ENCODE results near the gene APOBEC2.

APOBEC2 gene

GRCh38 chr6:41071501-41071922 is 18.5 kb downstream of the APOBEC2 start:
- DNase-seq (ENCODE audit: insufficient read length, low spot score), result no peak
- TF ChIP-seq PAX5 (IDR thresholded peaks at IDR 0.05; ENCODE audit: insufficient read depth, low read length, severe bottlenecking) (no peak), POLR2A (IDR thresholded peaks at IDR 0.05; ENCODE audit: low read depth, low read length) (peak; percentile 79), TAF1 (IDR thresholded peaks at IDR 0.05; ENCODE audit: low read depth, low read length) (peak; percentile 32; the same call in 1 of the 2 replicates), POLR2AphosphoS5 (IDR thresholded peaks at IDR 0.05; ENCODE audit: low read depth, low read length) (no peak)
- FAIRE-seq, result no peak

GRCh38 chr6:41071923-41072835 is 19.2 kb downstream of the APOBEC2 start, which contains the start of gene OARD1:
Gene OARD1 (minus strand): TSS chr6:41072356. CDS start chr6:41071634, 722 bp downstream.
- no peak for TF ChIP-seq PAX5 (IDR thresholded peaks at IDR 0.05; ENCODE audit: insufficient read depth, low read length, severe bottlenecking)
- peak; percentile 49; the same call in 1 of the 2 replicates for TF ChIP-seq TAF1 (IDR thresholded peaks at IDR 0.05; ENCODE audit: low read depth, low read length)
- TF ChIP-seq SPI1 (IDR thresholded peaks at IDR 0.05; ENCODE audit: low read depth, low read length), result no peak
- TF ChIP-seq POU2F2 (IDR thresholded peaks at IDR 0.05; ENCODE audit: low read depth, low read length), result 0 out of 2 replicates have a peak, but pooled peaks have one; percentile 22
- TF ChIP-seq POLR2AphosphoS5 (IDR thresholded peaks at IDR 0.05; ENCODE audit: low read depth, low read length), result peak; percentile 72; the same call in 1 of the 2 replicates
- peak; percentile 37 for TF ChIP-seq POLR2A (IDR thresholded peaks at IDR 0.05; ENCODE audit: low read depth, low read length)
- no peak for FAIRE-seq

GRCh38 chr6:41072836-41073202 is 19.8 kb downstream of the APOBEC2 start, which contains the start of gene NFYA:
Gene NFYA (plus strand): TSS chr6:41072974. CDS start chr6:41079090, 6,116 bp downstream.
- TF ChIP-seq PAX5 (IDR thresholded peaks at IDR 0.05; ENCODE audit: insufficient read depth, low read length, severe bottlenecking) (no peak), TAF1 (IDR thresholded peaks at IDR 0.05; ENCODE audit: low read depth, low read length) (peak; percentile 46; the same call in 1 of the 2 replicates)
- FAIRE-seq, result peak; percentile 100
- peak; percentile 85 for DNase-seq (ENCODE audit: insufficient read length, low spot score)

More at GRCh38 chr6:41071923-41072835, 19.2 kb downstream of the APOBEC2 start, which contains the start of gene OARD1:
- peak; percentile 70 for DNase-seq (ENCODE audit: insufficient read length, low spot score)

GRCh38 chr6:41073203-41073967 is 20.4 kb downstream of the APOBEC2 start:
- DNase-seq (ENCODE audit: insufficient read length, low spot score), result peak; percentile 30
- peak; percentile 92 for FAIRE-seq
- peak; percentile 56; the same call in 1 of the 2 replicates for TF ChIP-seq POU2F2 (IDR thresholded peaks at IDR 0.05; ENCODE audit: low read depth, low read length)
- peak; percentile 91 for TF ChIP-seq POLR2A (IDR thresholded peaks at IDR 0.05; ENCODE audit: low read depth, low read length)
- peak; percentile 29; the same call in 1 of the 2 replicates for TF ChIP-seq SPI1 (IDR thresholded peaks at IDR 0.05; ENCODE audit: low read depth, low read length)
- peak; percentile 92 for TF ChIP-seq TAF1 (IDR thresholded peaks at IDR 0.05; ENCODE audit: low read depth, low read length)
- TF ChIP-seq POLR2AphosphoS5 (IDR thresholded peaks at IDR 0.05; ENCODE audit: low read depth, low read length), result peak; percentile 89
- no peak for TF ChIP-seq PAX5 (IDR thresholded peaks at IDR 0.05; ENCODE audit: insufficient read depth, low read length, severe bottlenecking)

GRCh38 chr6:41073968-41074691 is 21.1 kb downstream of the APOBEC2 start:
- DNase-seq (ENCODE audit: insufficient read length, low spot score) (no peak), FAIRE-seq (no peak)
- TF ChIP-seq TAF1 (IDR thresholded peaks at IDR 0.05; ENCODE audit: low read depth, low read length) (no peak), SPI1 (IDR thresholded peaks at IDR 0.05; ENCODE audit: low read depth, low read length) (peak; percentile 46)

GRCh38 chr6:41074692-41075436 is 21.9 kb downstream of the APOBEC2 start:
- no peak for DNase-seq (ENCODE audit: insufficient read length, low spot score)
- TF ChIP-seq POLR2AphosphoS5 (IDR thresholded peaks at IDR 0.05; ENCODE audit: low read depth, low read length) (no peak), PAX5 (IDR thresholded peaks at IDR 0.05; ENCODE audit: insufficient read depth, low read length, severe bottlenecking) (no peak), TAF1 (IDR thresholded peaks at IDR 0.05; ENCODE audit: low read depth, low read length) (no peak), SPI1 (IDR thresholded peaks at IDR 0.05; ENCODE audit: low read depth, low read length) (no peak), POLR2A (IDR thresholded peaks at IDR 0.05; ENCODE audit: low read depth, low read length) (no peak), POU2F2 (IDR thresholded peaks at IDR 0.05; ENCODE audit: low read depth, low read length) (no peak)
- FAIRE-seq, result no peak

GRCh38 chr6:41075651-41076626 is 22.9 kb downstream of the APOBEC2 start:
- peak; percentile 41 for FAIRE-seq
- TF ChIP-seq POLR2AphosphoS5 (IDR thresholded peaks at IDR 0.05; ENCODE audit: low read depth, low read length), result no peak
- TF ChIP-seq POU2F2 (IDR thresholded peaks at IDR 0.05; ENCODE audit: low read depth, low read length), result no peak
- no peak for DNase-seq (ENCODE audit: insufficient read length, low spot score)

GRCh38 chr6:41077536-41077935 is 24.5 kb downstream of the APOBEC2 start:
- TF ChIP-seq PAX5 (IDR thresholded peaks at IDR 0.05; ENCODE audit: insufficient read depth, low read length, severe bottlenecking), result no peak
- TF ChIP-seq POLR2AphosphoS5 (IDR thresholded peaks at IDR 0.05; ENCODE audit: low read depth, low read length), result no peak
- no peak for TF ChIP-seq POLR2A (IDR thresholded peaks at IDR 0.05; ENCODE audit: low read depth, low read length)
- TF ChIP-seq SPI1 (IDR thresholded peaks at IDR 0.05; ENCODE audit: low read depth, low read length), result no peak
- no peak for TF ChIP-seq POU2F2 (IDR thresholded peaks at IDR 0.05; ENCODE audit: low read depth, low read length)
- no peak for TF ChIP-seq TAF1 (IDR thresholded peaks at IDR 0.05; ENCODE audit: low read depth, low read length)
- DNase-seq (ENCODE audit: insufficient read length, low spot score) (no peak), FAIRE-seq (no peak)

Measured in GM12891 (cell line).